CD8-positive, alpha-beta memory T cell (primary cell): ENCODE data around the gene CASK. TPM values are rescaled to one million over a fixed set of nuclear protein-coding genes. Genes with fewer than 3 reads are reported as not detected.
"Not testable (repeated sequence)": the region's sequence is repeated elsewhere in the genome, so short reads cannot be mapped to it uniquely, and the experiment has no call there.

ENCODE experiments used
- CTCF ChIA-PET: fragments of 350-600 bp; sonication (Branson Sonifier 250); formaldehyde crosslinking; loops from one replicate; lab custom pipeline; 2021; ENCODE audit warnings: antibody characterized with exemption; lab: Charles Lee
- POLR2A ChIA-PET: fragments of 350-600 bp; sonication (Branson Sonifier 250); formaldehyde crosslinking; loops from one replicate; lab custom pipeline; 2021; ENCODE audit warnings: antibody characterized with exemption; lab: Charles Lee
- DNase-seq, 5 donors: peaks; one replicate each; pipeline versions ENCODE4 v3.0.0 to v3.0.0-alpha.2; 2020 to 2022; ENCODE audit warnings: mixed read lengths in 1 of 5
- H3K27ac ChIP-seq: one replicate; pipeline ENCODE4 v1.7.0; 2013; ENCODE audit warnings: low read depth, mild to moderate bottlenecking, low read length, moderate library complexity
- H3K27me3 ChIP-seq: 2 replicates; pipeline ENCODE4 v1.7.0; 2013; ENCODE audit warnings: low read length, mild to moderate bottlenecking; ENCODE audit not compliant: insufficient read depth, poor library complexity, severe bottlenecking
- H3K36me3 ChIP-seq: 2 replicates; pipeline ENCODE4 v1.7.0; 2013; ENCODE audit warnings: mild to moderate bottlenecking, low read length, moderate library complexity; ENCODE audit not compliant: insufficient read depth
- H3K4me1 ChIP-seq: 2 replicates; pipeline ENCODE4 v1.7.0; 2013; ENCODE audit warnings: mild to moderate bottlenecking, low read length, moderate library complexity; ENCODE audit not compliant: insufficient read depth
- H3K4me3 ChIP-seq: 2 replicates; pipeline ENCODE4 v1.7.0; 2013; ENCODE audit warnings: mild to moderate bottlenecking, low read length
- H3K9me3 ChIP-seq: 2 replicates; pipeline ENCODE4 v1.7.0; 2013; ENCODE audit warnings: mild to moderate bottlenecking, low read length
- H3K27ac Mint-ChIP-seq, 8 donors: one replicate each; pipeline ENCODE4 v1.8.0; 2020 to 2021; ENCODE audit warnings: mixed read lengths in 8 of 8, mild to moderate bottlenecking in 6 of 8, inconsistent platforms in 3 of 8, moderate library complexity in 3 of 8
- H3K27me3 Mint-ChIP-seq, 2 donors: one replicate each; pipeline ENCODE4 v1.8.0; 2020 to 2021; ENCODE audit warnings: mixed read lengths in 2 of 2, mild to moderate bottlenecking in 1 of 2, moderate library complexity in 1 of 2
- H3K36me3 Mint-ChIP-seq, 3 donors: one replicate each; pipeline ENCODE4 v1.8.0; 2020 to 2021; ENCODE audit warnings: mixed read lengths in 3 of 3, inconsistent platforms in 1 of 3, mild to moderate bottlenecking in 1 of 3
- H3K4me1 Mint-ChIP-seq, 3 donors: one replicate each; pipeline ENCODE4 v1.8.0; 2020 to 2021; ENCODE audit warnings: mixed read lengths in 3 of 3, inconsistent platforms in 1 of 3, mild to moderate bottlenecking in 1 of 3
- H3K4me3 Mint-ChIP-seq, 7 donors: one replicate each; pipeline ENCODE4 v1.8.0; 2020 to 2021; ENCODE audit warnings: mixed read lengths in 7 of 7, mild to moderate bottlenecking in 6 of 7, moderate library complexity in 4 of 7, inconsistent platforms in 2 of 7
- H3K9me3 Mint-ChIP-seq, 5 donors: one replicate each; pipeline ENCODE4 v1.8.0; 2020 to 2022; ENCODE audit warnings: mixed read lengths in 5 of 5, mild to moderate bottlenecking in 3 of 5, moderate library complexity in 2 of 5, inconsistent platforms in 1 of 5
- polyA plus RNA-seq: library from polyadenylated mRNA; unstranded; fragments of 300-500 nt; fragmentation: Illumina TruSeq; gene quantifications from one replicate; pipeline ENCODE4 v1.2.3, GENCODE V29; 2021
- total RNA-seq, 2 experiments: library from RNA; stranded (reverse); gene quantifications; one replicate each; pipeline ENCODE4 v1.2.3, GENCODE V29; 2021

CASK gene
- total and polyA plus RNA-seq, 3 experiments from 2014 or later: 20.2 to 32.5 (median 28.4) TPM

- H3K27ac ChIP-seq: no peak overlapping the region
- H3K27me3 ChIP-seq: no peaks in the 10 kb centered on the region
- no peaks in the 10 kb centered on the region for H3K36me3 ChIP-seq
- peaks cover 0 to 4% of the 10 kb centered on the region in 2 donors for H3K27me3 Mint-ChIP-seq
- no peak for DNase-seq
- no peaks in the 10 kb centered on the region for H3K9me3 Mint-ChIP-seq
- ChIA-PET POLR2A (no interaction called here), CTCF (interaction anchor here (1.7 kb wide), 1 partner anchor 12 kb away, joined by 4 read pairs; no protein-coding TSS in a partner anchor)
- H3K36me3 Mint-ChIP-seq: peaks cover 0 to 17% (median 0%) of the 10 kb centered on the region in 3 donors
- peak overlapping the region in 5 of 8 donors; percentile 42 to 80 (median 69) for H3K27ac Mint-ChIP-seq
- no peaks in the 10 kb centered on the region for H3K9me3 ChIP-seq
- H3K4me3 Mint-ChIP-seq: no peak overlapping the region
- no peaks in the 10 kb centered on the region for H3K4me1 ChIP-seq
- H3K4me1 Mint-ChIP-seq: peaks cover 20 to 43% (median 33%) of the 10 kb centered on the region in 3 donors
- H3K4me3 ChIP-seq: no peak overlapping the region
Observed at GRCh38 chrX:41516999-41517765, 406.2 kb downstream of the CASK start.

- H3K4me3 ChIP-seq: no peak overlapping the region
- H3K4me1 ChIP-seq: no peaks in the 10 kb centered on the region
- peaks cover 22 to 47% (median 37%) of the 10 kb centered on the region in 3 donors for H3K4me1 Mint-ChIP-seq
- ChIA-PET CTCF (interaction anchor here (1.7 kb wide), 1 partner anchor 12 kb away, joined by 4 read pairs; no protein-coding TSS in a partner anchor), POLR2A (no interaction called here)
- peaks cover 0 to 14% (median 0%) of the 10 kb centered on the region in 3 donors for H3K36me3 Mint-ChIP-seq
- peak overlapping the region in 3 of 8 donors; percentile 22 to 58 (median 39) for H3K27ac Mint-ChIP-seq
- H3K36me3 ChIP-seq: no peaks in the 10 kb centered on the region
- H3K4me3 Mint-ChIP-seq: no peak overlapping the region
- DNase-seq: no peak
- H3K9me3 ChIP-seq: no peaks in the 10 kb centered on the region
- H3K27me3 ChIP-seq: no peaks in the 10 kb centered on the region
- peaks cover 0 to 4% of the 10 kb centered on the region in 2 donors for H3K27me3 Mint-ChIP-seq
- H3K27ac ChIP-seq: no peak overlapping the region
- H3K9me3 Mint-ChIP-seq: no peaks in the 10 kb centered on the region
Observed at GRCh38 chrX:41516456-41516855, 406.9 kb downstream of the CASK start.

- DNase-seq: no peak
- Mint-ChIP-seq H3K4me3 (no peak overlapping the region), H3K27ac (peak overlapping the region in 2 of 8 donors; percentile 10 to 11), H3K27me3 (peaks cover 0 to 4% of the 10 kb centered on the region in 2 donors), H3K36me3 (peaks cover 0 to 7% (median 0%) of the 10 kb centered on the region in 3 donors), H3K9me3 (no peaks in the 10 kb centered on the region), H3K4me1 (peaks cover 22 to 47% (median 37%) of the 10 kb centered on the region in 3 donors)
- POLR2A ChIA-PET: no interaction called here
- CTCF ChIA-PET: interaction anchor here (1.7 kb wide), 1 partner anchor 11 kb away, joined by 4 read pairs; no protein-coding TSS in a partner anchor
- Histone ChIP-seq H3K4me1 (no peaks in the 10 kb centered on the region), H3K27ac (no peak overlapping the region), H3K9me3 (no peaks in the 10 kb centered on the region), H3K36me3 (no peaks in the 10 kb centered on the region), H3K27me3 (no peaks in the 10 kb centered on the region), H3K4me3 (no peak overlapping the region)
Observed at GRCh38 chrX:41515376-41515775, 408.0 kb downstream of the CASK start.

GRCh38 chrX:41514179-41514578 lies 409.2 kb downstream of the CASK start:
- Histone ChIP-seq H3K4me1 (no peaks in the 10 kb centered on the region), H3K4me3 (no peak overlapping the region), H3K36me3 (no peaks in the 10 kb centered on the region), H3K27ac (no peak overlapping the region), H3K9me3 (no peaks in the 10 kb centered on the region), H3K27me3 (no peaks in the 10 kb centered on the region)
- DNase-seq: no peak
- ChIA-PET POLR2A (interaction anchor here (0.6 kb wide), 1 partner anchor 124 kb away, joined by 4 read pairs; no protein-coding TSS in a partner anchor), CTCF (no interaction called here)
- Mint-ChIP-seq H3K4me1 (peaks cover 22 to 47% (median 37%) of the 10 kb centered on the region in 3 donors), H3K27ac (peak overlapping the region in 1 of 8 donors; percentile 39), H3K27me3 (peaks cover 0 to 4% of the 10 kb centered on the region in 2 donors), H3K36me3 (peaks cover 0 to 4% (median 0%) of the 10 kb centered on the region in 3 donors), H3K4me3 (no peak overlapping the region), H3K9me3 (no peaks in the 10 kb centered on the region)

- POLR2A ChIA-PET, H3K36me3 Mint-ChIP-seq, CTCF ChIA-PET, H3K27ac ChIP-seq, H3K36me3 ChIP-seq, H3K4me3 ChIP-seq, H3K9me3 ChIP-seq, H3K27me3 ChIP-seq, H3K9me3 Mint-ChIP-seq, H3K27me3 Mint-ChIP-seq, DNase-seq, H3K4me1 ChIP-seq, H3K4me3 Mint-ChIP-seq: not testable (repeated sequence)
- H3K27ac Mint-ChIP-seq: peak overlapping the region in 1 of 8 donors; percentile 32
- H3K4me1 Mint-ChIP-seq: peaks cover 13 to 36% (median 26%) of the 10 kb centered on the region in 3 donors
Observed at GRCh38 chrX:41512853-41513252, 410.5 kb downstream of the CASK start.

GRCh38 chrX:41512394-41512793 lies 411.0 kb downstream of the CASK start:
- H3K27ac Mint-ChIP-seq: peak overlapping the region in 5 of 8 donors; percentile 5 to 32 (median 24)
- DNase-seq: no peak
- H3K27ac ChIP-seq: no peak overlapping the region
- ChIA-PET POLR2A (no interaction called here), CTCF (no interaction called here)
- peaks cover 0 to 1% (median 0%) of the 10 kb centered on the region in 3 donors for H3K36me3 Mint-ChIP-seq
- no peaks in the 10 kb centered on the region for H3K27me3 ChIP-seq
- H3K4me3 Mint-ChIP-seq: peak overlapping the region in 3 of 7 donors; percentile 2 to 14 (median 14)
- H3K9me3 Mint-ChIP-seq: no peaks in the 10 kb centered on the region
- no peaks in the 10 kb centered on the region for H3K9me3 ChIP-seq
- H3K4me1 Mint-ChIP-seq: peaks cover 10 to 32% (median 22%) of the 10 kb centered on the region in 3 donors
- H3K4me1 ChIP-seq: no peaks in the 10 kb centered on the region
- no peaks in the 10 kb centered on the region for H3K36me3 ChIP-seq
- H3K4me3 ChIP-seq: no peak overlapping the region
- peaks cover 0 to 4% of the 10 kb centered on the region in 2 donors for H3K27me3 Mint-ChIP-seq

- no peaks in the 10 kb centered on the region for H3K36me3 Mint-ChIP-seq
- H3K4me3 Mint-ChIP-seq: no peak overlapping the region
- peaks cover 0 to 4% of the 10 kb centered on the region in 2 donors for H3K27me3 Mint-ChIP-seq
- no peaks in the 10 kb centered on the region for H3K9me3 ChIP-seq
- no peak overlapping the region for H3K27ac Mint-ChIP-seq
- H3K4me3 ChIP-seq: no peak overlapping the region
- H3K4me1 Mint-ChIP-seq: peaks cover 4 to 8% (median 6%) of the 10 kb centered on the region in 3 donors
- no peak overlapping the region for H3K27ac ChIP-seq
- H3K9me3 Mint-ChIP-seq: no peaks in the 10 kb centered on the region
- ChIA-PET CTCF (no interaction called here), POLR2A (no interaction called here)
- no peaks in the 10 kb centered on the region for H3K4me1 ChIP-seq
- H3K27me3 ChIP-seq: no peaks in the 10 kb centered on the region
- no peak for DNase-seq
- H3K36me3 ChIP-seq: no peaks in the 10 kb centered on the region
Observed at GRCh38 chrX:41507919-41508318, 415.4 kb downstream of the CASK start.

- Mint-ChIP-seq H3K4me3 (no peak overlapping the region), H3K27ac (no peak overlapping the region)
- POLR2A ChIA-PET: no interaction called here
Observed at GRCh38 chrX:41502004-41502403, 421.4 kb downstream of the CASK start.

More at GRCh38 chrX:41502004-41502403, 421.4 kb downstream of the CASK start:
- Histone ChIP-seq H3K4me3 (no peak overlapping the region), H3K27ac (no peak overlapping the region), H3K36me3 (no peaks in the 10 kb centered on the region), H3K27me3 (no peaks in the 10 kb centered on the region), H3K4me1 (no peaks in the 10 kb centered on the region), H3K9me3 (no peaks in the 10 kb centered on the region)
- H3K27me3 Mint-ChIP-seq: peaks cover 0 to 6% of the 10 kb centered on the region in 2 donors
- H3K4me1 Mint-ChIP-seq: no peaks in the 10 kb centered on the region
- peaks cover 0 to 2% (median 0%) of the 10 kb centered on the region in 5 donors for H3K9me3 Mint-ChIP-seq
- CTCF ChIA-PET: no interaction called here
- peaks cover 0 to 3% (median 0%) of the 10 kb centered on the region in 3 donors for H3K36me3 Mint-ChIP-seq
- no peak for DNase-seq
